Measurements from ENCODE around the gene AKAP17A.
"Not testable (repeated sequence)": the region's sequence is repeated elsewhere in the genome, so short reads cannot be mapped to it uniquely, and the experiment has no call there.

Gene AKAP17A, protein sequence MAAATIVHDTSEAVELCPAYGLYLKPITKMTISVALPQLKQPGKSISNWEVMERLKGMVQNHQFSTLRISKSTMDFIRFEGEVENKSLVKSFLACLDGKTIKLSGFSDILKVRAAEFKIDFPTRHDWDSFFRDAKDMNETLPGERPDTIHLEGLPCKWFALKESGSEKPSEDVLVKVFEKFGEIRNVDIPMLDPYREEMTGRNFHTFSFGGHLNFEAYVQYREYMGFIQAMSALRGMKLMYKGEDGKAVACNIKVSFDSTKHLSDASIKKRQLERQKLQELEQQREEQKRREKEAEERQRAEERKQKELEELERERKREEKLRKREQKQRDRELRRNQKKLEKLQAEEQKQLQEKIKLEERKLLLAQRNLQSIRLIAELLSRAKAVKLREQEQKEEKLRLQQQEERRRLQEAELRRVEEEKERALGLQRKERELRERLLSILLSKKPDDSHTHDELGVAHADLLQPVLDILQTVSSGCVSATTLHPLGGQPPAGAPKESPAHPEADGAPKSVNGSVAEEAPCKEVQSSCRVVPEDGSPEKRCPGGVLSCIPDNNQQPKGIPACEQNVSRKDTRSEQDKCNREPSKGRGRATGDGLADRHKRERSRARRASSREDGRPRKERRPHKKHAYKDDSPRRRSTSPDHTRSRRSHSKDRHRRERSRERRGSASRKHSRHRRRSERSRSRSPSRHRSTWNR

DNA sequence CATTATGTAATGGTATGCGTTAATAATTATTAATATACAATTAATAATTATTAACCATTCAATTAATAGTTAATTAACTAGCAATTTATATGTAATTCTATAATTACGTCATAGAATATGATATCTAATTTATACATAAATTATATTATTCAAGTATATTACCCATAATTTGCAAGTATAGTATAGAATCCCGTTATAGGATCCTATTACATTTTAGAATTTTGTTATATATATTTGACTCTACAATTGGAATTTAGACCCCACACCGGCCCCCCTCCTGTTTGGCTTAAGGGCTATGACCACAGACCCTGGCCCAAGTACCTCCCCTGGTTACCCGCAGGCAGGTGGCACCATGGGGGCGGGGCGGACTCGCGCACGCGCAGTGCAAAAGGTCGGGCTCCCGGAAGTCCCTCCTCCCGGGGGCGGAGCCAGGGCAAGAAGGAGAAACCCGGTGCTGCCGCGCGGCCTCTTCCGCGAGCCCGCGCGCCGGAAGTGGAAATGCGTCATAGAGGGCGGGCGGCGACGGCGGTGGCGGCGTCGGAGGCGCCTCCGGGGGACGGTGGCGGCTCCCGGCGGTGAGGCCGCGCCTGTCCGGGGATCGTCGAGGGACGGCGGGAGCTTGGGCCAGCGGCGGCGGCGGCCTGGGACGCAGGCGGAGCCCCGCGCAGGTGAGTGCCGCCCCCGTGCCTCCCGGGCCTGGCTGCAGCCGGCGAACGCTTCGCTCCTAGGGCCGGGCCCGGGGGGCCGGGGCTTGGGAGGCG is at the start of gene AKAP17A:
Gene AKAP17A (plus strand): TSS at position 503 of the 761 bp plus-strand sequence. CDS start 1,859 bp downstream, outside the sequence.
- peak; percentile 99 for DNase-seq

DNA sequence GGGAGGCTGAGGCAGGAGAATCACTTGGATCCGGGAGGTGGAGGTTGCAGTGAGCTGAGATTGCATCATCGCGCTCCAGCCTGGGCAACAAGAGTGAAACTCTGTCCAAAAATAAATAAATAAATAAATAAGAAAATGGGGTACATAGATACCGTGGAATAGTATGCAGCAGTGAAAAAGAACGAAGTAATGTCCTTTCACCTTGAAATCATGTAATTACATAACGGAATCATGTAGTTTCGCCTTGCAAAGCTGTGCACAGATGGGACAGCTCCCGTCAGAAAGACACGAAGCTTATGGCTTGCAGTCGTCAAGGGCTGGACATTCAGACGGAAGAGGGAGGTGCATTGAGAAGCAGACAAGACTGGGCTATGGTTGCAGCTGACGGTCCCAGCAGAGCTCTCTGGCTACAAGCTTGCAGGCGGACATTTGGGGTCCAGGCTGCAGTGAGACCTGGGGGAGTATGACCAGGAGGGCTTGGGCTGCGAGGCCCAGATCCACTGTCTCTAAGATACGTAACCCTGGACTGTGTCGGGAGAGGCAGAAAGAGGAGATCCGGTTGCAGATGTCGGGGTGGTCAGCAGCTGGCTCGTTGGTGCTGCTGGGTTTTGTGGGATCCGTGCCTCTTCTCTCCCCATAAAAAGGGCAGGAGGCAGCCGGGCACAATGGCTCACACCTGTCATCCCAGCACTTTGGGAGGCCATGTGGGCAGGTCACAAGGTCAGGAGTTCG is 48.2 kb upstream of the AKAP17A start:
- no peak for DNase-seq

DNA sequence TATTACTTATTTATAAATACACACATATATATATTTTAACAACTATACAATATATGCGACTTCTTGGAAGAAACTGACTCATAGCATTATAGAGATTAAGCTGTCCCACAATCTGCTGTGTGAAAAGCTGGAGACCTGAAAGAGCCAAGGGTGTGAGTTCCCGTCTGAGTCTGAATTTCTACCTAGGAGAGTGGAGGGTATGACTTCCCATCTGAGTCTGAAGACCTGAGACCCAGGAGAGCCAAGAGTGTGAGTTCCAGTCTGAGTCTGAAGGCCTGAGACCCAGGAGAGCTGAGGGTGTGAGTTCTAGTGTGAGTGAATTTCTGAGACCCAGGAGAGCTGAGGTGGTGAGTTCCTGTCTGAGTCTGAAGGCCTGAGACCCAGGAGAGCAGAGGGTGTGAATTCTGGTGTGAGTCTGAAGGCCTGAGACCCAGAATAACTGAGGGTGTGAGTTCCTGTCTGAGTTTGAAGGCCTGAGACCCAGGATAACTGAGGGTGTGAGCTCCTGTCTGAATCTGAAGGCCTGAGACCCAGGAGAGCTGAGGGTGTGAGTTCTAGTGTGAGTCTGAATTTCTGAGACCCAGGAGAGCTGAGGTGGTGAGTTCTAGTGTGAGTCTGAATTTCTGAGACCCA is 45.5 kb upstream of the AKAP17A start:
- no peak for DNase-seq

DNA sequence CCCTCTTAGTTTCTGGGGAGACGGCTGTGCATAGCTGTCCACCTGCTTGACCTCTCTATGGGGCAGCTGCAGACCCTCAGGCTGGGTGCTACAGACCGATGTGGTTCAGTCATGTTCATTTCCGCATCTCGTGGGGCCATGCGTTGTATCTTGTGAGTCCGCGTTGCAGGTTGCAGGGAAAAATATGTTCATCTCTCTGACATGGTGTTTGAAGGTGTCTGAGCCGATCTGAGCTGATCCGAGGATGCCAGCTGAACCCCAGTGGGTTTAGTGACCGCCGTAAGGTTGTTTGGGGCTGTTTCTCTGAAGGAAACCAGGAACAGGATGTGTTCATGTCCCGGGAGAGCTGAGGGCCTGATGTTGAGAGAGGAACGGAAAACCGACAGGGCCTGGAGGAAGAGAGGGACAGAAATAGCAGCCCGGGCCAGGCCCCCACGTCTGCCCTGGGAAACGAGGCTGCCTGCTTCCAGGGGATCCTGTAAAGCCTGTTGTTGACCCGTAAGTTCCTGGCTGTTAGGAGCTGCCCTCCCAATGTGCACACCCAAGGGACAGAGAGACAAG is 44.6 kb upstream of the AKAP17A start:
- no peak for DNase-seq

DNA sequence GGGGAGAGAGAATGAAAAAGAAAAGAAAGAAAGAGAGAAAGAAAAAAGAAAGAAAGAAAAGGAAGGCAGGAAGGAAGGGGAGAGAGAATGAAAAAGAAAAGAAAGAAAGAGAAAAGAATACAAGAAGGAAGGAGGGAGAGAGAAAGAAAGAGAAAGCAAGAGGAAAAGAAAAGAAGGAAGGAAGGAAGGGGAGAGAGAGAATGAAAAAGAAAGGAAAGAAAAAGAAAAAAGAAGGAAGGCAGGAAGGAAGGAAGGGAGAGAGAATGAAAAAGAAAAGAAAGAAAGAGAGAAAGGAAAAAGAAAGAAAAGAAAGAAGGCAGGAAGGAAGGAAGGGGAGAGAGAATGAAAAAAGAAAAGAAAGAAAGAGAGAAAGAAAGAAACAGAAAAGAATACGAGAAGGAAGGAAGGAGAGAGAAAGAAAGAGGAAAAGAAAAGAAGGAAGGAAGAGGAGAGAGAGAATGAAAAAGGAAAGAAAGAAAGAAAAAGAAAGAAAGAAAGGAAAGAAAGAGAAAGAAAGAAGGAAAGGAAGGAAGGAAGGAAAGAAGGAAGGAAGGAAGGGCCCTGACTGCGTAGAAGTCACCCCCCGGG is 39.4 kb upstream of the AKAP17A start:
- DNase-seq: no peak

DNA sequence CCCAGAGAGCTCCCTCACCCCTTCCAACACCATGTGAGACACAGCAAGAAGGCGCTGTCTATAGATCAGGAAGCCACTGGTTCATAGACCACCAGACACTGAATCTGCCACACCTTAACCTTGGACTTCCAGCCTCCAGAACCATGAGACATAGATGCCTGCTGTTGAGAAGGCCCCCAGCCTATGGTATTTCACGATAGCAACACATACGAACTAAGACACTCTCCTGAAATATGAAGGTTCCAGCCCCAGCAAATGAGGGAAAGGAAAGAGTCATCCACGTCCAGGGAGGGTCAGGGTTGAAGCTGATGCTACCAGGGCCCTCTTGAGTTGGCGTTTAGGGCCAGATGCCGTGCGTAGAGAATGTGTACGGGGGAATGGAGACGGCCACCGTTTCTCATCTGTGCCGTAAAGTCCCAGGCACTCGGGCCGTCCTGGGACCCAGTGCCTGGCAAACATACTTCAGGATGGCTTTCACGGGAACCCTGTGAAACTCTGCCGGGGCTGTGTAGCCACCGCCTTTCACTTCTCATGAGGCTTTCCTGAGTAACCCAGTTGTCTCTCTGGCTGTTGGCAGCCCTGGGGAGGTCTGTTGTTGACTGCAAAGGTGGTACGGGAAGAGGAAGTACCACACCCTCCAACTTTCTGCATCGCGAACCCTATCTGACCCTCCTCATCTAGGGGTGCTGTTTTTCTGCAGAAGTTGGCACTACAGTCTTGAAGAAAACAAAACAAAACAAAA is 36.8 kb upstream of the AKAP17A start:
- DNase-seq: peak; percentile 30

DNA sequence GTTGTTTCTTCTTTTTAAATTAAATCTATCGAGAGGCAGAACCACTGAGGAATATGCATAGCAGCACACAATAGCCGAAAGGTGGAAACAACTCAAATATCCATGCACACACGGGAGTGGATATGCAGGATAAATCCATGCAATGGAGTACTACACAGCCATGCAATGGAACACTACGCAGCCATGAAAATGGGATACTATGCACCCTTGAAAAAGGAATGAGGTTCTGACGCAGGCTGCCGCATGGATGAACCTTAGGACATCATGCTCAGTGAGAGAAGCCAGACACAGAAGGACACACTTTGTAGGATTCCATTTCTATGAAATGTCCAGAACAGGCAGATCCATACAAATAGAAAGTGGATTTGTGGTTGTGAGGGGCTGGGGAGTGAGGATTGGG is 36.0 kb upstream of the AKAP17A start:
- no peak for DNase-seq

DNA sequence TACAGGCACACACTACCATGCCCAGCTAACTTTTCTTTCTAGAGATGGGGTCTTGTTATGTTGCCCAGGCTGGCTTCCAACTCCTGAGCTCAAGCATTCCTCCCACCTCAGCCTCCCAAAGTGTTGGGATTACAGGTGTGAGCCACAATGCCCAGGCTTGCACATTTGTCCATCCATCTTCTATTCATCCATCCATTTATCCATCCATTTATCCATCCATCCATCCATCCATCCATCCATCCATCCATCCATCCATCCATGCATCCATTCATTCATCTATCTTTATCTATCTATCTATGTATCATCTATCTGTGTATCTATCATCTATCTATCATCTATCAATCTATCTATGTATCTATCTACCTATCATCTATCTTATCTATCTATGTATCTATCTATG is 34.0 kb upstream of the AKAP17A start:
- not testable (repeated sequence) for DNase-seq

DNA sequence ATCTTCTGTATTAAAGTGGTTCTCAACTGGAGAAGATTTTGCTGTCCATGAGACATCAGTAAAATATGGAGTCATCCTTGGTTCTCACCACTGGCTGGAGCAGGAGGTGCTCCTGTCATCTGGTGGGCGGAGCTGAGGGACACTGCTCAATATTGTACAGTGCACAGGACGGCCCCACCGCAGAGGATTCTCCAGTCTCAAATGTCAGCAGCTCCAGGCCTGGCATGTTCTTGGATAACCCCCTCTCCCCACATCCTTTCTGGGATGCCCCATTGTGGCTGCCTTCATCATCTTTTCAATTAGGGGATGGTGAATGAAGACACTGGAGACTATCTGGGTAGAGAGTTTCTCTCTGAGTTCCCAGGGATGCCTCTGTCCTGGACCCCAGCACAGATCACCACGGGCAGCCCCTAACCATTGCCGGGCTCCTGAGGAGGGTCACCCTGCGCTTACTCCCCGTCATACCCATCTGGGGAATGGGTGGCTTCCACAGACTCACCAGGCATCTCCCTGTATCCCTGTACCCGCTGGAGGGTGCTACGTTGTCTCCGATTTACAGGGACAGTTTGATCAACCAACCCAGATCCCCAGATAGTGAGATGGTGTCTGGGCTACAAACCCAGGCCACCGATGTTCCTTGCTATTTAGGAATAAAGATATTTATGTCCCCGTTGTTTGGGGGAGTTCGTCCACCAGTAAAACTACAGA is 32.5 kb upstream of the AKAP17A start:
- no peak for DNase-seq

DNA sequence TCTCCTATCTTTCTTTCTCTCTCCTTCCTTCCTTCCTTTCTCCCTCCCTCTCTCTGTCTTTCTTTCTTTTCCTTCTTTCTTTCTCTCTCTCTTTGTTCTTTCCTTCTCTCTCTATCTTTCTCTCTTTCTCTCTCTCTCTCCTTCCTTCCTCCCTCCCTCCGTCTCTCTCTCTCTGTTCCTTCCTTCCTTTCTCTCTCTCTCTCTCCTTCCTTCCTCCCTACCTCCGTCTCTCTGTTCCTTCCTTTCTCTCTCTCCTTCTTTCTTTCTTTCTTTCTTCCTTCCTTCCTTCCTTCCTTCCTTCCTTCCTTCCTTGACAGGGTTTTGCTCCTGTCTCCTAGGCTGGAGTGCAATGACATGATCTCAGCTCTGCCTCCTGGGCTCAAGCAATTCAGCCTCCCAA is 30.2 kb upstream of the AKAP17A start:
- DNase-seq: no peak

DNA sequence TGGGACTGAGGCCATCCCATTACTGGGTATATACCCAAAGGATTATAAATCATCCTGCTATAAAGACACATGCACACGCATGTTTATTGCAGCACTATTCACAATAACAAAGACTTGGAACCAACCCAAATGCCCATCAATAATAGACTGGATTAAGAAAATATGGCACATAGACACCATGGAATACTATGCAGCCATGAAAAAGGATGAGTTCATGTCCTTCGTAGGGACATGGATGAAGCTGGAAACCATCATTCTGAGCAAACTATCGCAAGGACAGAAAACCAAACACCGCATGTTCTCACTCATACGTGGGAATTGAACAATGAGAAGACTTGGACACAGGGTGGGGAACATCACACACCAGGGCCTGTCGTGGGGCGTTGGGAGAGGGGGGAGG is 27.3 kb upstream of the AKAP17A start:
- not testable (repeated sequence) for DNase-seq

DNA sequence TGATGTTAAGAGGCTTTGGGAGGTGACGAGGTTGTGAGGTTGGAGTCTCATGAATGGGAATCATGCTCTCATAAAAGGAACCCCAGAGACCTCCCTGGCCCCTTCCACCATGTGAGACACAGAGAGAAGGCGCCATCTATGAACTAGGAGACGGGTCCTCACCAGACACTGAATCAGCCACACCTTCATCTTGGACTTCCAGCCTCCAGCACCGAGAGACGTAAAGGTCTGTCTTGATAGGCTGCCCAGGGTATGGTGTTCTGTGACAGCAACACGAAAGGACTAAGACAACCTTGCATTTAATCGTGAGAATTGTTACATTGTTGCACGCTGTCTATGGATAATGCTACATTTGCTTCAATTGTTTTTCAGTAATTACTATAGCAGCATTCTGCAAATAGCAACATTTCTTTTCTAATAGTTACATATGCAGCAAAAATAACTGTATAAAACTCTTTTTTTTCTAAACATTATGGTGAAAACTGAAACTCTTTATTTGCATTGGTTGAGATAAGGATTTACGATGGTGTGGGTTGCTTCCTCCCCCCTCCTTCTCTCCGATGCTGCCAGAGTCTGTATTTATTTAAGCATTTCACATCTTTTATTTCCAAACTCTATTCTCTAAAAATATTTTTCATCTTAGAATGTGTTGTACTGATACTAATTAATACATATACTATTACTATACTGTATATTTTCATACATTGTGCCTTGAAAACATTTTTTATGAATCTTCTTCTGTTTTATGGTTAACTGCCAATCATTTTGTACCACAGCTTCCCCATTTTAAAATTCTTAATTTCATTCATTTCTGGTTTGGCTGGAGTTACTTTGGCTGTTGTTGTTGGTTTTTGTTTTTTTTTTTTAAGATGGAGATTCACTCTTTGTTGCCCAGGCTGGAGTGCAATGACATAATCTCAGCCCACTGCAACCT is 26.4 kb upstream of the AKAP17A start:
- no peak for DNase-seq

DNA sequence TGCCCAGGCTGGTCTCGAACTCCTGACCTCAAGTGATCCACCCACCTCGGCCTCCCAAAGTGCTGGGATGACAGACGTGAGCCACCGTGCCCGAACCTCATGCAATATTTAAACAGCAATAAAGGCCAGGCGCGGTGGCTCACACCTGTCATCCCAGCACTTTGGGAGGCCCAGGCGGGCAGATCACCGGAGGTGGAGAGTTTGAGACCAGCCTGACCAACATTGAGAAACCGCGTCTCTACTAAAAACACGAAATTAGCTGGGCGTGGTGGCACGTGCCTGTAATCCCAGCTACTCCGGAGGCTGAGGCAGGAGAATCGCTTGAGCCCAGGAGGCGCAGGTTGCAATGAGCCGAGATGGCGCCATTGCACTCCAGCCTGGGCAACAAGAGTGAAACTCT is 17.2 kb upstream of the AKAP17A start:
- DNase-seq: not testable (repeated sequence)

DNA sequence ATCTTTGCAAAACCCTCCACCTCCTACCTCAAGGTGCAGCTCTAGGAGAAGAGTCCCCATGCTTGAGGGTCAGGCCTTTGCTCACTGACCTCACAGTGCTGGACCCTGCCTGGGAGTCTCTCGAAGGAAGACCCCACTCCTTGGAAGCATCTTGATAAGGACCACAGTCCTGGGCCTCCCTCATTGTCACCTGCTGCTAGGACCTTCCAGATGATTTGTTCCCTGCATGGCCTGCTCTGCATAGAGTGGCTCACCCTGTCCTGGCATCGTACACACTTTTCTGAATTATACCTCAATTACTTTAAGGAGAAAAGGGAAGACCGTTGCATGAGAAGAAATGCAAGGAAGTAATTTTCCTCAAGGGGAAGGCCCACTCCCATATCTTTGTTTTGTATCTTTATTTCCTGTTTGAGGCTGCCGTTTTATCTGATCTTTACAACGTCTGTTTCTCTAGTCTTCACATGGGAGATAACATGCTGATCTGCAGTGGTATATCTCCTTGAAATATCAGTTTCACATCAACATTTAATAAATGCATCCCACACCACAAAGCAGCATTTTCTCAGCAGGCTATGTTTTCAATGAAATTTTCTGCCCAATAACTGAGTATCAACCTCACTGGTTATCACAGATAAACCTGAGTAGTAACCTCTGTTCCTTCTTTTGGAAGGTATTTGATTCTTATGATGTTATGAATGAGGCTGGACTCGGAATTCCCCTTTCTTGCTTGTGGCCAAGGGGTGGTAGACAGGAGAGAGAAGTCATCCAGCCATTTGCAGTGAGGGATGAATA is 15.0 kb upstream of the AKAP17A start:
- DNase-seq: no peak

DNA sequence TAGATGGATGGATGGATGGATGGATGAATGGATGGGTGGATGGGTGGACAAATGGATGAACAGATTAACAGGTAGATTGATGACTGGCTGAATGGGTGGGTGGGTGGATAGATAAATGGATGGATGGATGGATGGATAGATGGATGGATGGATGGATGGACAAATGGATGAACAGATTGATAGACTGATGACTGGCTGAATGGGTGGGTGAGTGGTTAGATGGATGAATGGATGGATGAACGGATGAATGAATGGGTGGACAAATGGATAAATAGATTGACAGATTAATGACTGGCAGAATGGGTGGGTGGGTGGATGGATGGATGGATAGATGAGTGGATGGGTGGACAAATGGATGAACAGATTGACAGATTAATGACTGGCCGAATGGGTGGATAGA is 13.6 kb upstream of the AKAP17A start:
- DNase-seq: no peak

DNA sequence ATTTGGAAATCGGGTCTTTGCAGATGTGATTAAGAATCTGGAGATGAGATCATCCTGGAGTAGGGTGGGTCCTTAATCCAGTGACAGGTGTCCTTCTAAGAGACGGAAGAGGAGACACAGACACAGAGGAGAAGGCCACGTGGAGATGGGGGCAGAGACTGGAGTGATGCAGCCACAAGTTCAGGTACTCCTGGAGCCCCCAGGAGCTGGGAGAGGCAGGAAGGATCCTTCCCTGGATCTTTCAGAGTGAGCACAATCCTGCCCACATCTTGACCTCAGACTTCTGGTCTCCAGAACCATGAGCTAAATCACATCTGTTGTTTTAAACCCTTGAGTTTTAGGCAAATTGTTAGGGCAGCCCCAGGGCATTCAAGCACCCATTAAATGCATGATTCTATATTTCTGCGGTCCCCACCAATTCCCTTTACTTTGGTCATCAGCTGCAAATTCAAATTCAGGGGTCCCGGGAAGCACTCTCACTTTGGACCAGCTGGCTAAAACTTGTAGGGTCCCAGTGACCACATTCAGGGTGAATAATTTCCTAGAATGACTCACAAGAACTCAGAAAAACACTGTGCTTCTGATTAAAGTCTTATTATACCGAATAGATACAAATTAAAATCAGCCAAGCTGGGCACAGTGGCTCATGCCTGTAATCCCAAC is 12.8 kb upstream of the AKAP17A start:
- no peak for DNase-seq

DNA sequence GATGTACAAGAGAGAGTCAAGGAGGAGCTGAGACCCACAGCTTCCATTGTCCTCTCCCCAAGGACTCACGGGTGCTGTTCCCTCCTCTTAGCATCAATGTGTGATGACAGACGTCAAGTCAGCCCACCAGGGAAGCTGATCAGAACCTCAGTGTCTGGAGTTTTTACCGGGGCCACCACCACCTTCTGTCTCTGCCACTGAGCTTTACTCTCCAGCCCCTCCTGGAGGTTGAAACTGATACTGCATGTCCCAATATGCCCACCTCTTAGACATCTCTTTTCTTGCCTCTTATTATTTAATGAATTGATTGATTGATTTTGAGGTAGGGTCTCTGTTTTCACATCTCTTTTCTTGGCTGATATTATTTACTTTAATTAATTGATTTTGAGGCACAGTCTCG is 10.3 kb upstream of the AKAP17A start:
- peak; percentile 42 for DNase-seq
